Amygdala (tissue), 56 donors: ENCODE results near the gene TNS2.

ENCODE experiments used
- DNase-seq, 56 donors: peaks; one replicate each; lab custom pipeline; 2025; lab: John Stamatoyannopoulos, UW

The TNS2 gene

DNA sequence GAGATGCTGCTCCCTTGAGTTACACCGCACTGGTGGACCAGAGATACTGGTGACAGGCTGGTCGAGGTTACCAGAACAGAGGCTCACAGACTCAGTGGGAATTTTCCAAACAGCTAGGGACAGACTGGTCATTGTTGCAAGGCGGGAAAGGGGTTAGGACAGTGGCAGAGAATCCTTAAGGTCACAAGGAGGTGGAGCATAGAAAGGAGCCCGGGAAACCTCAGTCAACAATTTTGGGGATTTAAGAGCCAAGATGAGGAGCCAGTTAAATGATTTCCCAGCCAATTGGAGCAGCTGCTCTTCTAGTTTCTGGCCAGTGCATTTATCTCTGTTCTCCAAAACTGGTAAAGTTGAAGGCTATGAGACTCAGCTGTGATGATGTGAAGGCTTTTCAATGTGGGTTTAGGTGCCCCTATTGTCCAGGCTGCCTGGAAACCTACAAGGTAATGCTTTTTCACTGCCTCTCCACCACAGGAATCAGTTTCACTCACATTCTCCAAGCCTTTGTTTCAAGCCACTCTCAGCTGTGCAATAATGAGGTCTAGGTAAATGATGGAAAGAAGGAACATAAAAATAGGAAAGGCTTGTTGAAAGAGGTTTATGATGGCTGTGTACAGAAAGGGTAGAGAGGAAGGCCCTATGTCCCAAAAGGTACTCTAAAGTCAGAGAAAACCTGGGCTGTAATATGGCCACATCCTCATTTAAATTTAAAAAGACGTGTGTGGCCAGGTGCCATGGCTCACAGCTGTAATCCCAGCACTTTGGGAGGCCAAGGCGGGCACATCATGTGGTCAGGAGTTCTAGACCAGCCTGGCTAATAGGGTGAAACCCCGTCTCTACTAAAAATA, 7.0 kb upstream of the TNS2 start:
- no peak for DNase-seq

DNA sequence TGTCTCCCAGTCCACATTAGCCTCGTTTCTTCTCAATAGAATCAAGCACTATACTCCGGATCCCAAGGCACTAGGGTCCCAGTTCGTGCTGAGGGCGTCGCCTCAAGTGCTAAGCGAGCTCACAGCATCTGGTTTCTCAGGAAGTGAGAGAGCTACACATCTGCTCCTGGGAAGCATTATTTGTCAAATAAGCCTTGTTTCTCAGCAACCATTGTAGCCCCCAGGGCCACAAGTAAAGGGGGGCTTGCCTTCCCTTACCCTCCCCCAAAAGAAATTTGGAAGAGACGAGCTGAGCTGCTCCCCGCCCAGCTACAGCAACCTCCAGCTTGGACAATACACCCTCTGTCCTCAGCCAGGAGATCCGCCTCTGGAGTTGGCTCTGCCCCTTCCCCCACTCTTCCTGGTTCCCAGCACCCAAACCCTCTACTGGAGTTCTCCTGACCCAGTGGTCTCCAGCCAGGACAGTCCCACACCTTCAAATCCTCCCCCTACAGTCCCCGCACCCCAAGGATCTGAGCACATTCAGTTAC, 5.7 kb upstream of the TNS2 start:
- DNase-seq = peak in 34 of 56 donors; percentile 31 to 78 (median 59)

- DNase-seq = no peak
These were observed 4.8 kb upstream of the TNS2 start for GRCh38 chr12:53044896-53045695.

DNA sequence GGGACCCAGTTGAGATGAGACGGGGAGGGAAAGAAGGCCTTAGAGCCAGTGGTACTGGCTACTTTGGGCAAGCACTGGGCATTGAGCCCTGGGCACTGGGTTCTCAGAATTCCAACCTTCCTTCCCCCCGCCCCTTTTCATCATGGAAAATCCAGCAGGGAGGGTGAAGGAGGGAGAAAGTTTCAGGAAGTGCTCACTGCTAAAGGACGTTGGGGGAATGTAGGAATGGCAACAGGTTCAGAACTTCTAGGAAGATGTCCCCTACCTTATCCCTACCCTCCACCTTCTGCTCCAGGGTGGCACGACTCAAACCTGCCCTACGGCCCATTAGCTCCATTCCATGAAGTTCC, 4.2 kb upstream of the TNS2 start:
- DNase-seq = no peak

DNA sequence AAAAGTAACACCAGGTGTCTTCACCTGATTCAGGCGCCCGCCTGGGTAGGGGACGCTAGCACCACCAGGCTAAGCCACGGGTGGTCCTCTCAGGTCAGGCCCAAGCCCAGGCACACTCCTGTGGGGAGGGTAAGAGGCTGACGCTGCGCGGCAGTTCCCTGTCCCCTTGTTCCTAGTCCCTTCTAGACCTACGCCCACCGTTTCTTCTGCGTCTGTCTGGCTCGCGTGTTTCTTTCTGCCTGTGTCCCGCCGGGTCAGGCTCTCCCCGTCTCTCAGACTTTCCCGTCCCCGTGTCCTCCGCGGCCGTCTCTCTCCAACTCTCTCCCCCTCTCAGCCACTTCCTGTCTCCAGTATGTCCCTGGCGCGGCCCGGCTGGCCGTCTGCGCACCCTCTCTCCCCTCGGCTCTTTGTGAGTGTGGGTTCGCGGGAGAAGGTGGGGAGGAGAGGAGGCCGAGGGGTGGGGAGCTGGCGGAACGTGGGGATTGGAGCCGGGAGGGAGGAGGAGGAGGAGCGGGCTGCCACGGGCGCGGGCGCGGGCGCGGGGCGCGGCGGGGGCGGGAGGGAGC, 3.1 kb upstream of the TNS2 start:
- DNase-seq = peak in 55 of 56 donors; percentile 34 to 90 (median 81)

DNA sequence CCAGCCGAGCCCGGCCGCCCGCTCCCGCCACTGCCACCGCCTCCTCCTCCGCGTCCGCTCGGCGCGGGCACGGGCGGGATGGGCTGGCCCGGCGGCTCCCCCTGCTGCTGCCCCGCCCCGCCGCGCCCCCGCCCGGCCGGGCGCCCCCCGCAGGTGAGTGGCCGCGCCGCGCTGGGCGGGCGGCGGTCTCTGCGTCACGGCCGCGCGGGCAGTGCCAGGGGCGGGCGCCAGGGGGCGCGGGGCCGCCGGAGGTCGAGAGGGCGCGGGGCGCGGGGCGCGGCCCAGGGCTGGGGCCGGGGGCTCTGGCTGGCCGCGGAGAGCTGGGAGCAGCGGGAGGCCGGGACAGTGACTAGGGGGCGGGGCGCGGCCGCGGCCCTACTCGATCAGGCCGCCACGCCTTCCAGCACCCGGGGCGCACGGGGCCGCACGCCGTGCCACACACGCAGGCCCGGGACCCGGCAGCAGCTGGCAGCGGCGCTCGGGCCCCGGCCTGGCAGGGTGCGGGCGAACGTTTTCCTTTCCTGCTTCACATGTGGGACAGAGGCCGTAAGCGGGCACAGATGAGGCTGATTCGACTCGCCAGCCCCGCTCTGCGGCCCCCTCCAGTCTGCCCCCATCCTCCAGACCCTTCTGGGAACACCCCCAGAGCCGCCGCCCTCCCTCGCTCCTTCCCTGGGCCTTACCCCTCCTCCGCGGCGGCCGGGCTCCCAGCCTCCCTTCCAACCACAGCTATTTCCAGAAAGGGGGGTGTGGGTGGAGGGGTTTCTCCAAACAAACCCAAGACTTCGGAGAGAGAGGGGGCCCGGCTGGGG, 2.4 kb upstream of the TNS2 start:
- DNase-seq = peak in 40 of 56 donors; percentile 26 to 89 (median 74)

DNA sequence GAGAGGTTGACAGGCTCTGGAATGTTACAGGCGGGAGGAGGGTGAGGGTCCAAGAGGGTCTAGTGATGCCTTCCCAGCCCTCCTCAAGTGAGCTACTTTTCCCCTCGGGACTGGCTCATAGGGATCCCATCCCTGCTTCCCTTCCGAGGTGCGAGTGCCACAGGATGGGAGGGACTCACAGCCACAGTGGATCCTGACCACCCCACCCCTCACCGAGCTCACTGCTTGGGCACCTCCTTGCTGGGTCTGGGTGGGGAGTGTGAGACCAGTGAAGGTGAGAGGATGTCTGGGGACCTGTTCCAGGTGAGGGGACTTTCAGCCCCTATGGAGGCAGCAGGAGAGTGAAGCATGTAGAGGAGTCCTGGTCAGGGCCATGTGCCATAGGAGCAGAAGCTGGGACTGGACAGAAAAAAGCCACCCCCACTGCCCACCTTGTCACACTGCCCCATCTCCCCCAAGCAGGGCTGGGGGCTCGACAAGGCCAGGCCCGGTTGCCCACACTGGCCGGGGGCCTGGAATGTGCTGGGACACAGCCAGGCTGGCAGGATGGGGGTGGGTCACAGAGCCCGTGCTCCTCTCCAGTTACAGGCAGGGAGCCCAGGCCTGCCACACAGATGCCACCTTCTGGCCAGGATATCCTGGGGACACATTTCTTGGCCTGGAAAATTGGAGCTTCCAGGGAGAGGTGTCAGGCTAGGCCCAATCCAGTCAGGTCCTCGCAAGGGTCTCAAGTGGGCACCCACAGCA, 1.7 kb upstream of the TNS2 start:
- DNase-seq = peak in 46 of 56 donors; percentile 17 to 80 (median 56)

DNA sequence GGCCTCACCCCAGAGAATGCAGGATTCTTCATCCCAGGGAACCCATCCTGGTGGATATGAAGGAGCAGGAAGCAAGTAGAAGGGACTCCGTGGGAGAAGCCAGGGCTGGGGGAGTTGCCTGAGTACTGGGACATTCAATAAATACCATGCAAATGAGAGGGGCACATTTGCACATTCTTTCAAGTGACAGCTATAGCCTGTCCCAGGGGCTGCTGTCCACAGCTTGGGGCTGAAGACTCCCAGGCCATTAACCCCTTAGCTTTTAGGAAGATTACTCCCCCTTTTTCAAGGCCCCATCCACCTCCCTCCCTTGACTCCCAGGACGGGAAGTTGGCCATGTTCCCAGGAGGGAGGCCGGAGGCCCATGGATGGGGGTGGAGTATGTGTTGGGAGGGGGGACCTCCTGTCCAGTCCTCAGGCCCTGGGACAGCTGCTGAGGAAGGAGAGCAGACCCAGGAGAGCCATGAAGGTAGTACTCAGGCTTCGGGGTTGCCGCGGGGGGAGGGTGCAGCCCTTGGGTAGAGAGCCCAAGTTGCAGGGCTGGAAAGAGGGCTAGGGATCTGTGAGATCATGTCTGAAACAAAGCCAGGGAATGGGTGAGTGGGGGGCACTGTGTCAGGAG, 974 bp upstream of the TNS2 start:
- peak in 5 of 56 donors; percentile 19 to 58 (median 49) for DNase-seq

DNA sequence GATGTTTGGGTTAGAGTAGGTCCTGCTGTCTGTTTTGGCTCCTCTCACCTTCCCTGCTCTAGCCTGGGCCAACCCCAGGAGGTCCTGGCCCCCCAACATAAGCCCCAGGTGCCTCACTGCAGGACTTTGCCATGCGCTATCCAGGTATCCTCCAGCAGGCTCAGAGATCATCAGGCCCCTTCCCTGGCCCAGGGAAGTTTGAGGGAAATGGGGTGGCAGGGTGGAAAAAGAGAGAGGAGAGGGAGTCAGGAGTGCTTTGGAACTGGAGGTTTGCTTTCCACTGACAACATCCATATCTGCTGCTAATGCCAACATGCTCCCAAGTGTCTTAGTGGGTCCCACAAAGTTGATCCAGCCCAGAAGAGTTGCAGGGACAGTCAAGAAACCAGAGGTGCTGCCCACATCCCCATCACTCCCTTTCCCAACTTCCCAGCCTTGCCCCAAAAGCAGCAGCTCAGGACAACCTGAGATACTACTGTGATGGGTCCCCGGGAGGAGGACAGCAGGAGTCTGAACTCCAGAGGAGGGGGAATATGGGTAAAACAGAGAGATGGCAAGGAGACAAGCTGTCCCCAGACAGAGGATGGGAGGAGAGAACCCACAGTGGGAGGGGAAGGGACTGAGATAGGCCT, 677 bp downstream of the TNS2 start:
- DNase-seq = peak in 1 of 56 donors; percentile 78

DNA sequence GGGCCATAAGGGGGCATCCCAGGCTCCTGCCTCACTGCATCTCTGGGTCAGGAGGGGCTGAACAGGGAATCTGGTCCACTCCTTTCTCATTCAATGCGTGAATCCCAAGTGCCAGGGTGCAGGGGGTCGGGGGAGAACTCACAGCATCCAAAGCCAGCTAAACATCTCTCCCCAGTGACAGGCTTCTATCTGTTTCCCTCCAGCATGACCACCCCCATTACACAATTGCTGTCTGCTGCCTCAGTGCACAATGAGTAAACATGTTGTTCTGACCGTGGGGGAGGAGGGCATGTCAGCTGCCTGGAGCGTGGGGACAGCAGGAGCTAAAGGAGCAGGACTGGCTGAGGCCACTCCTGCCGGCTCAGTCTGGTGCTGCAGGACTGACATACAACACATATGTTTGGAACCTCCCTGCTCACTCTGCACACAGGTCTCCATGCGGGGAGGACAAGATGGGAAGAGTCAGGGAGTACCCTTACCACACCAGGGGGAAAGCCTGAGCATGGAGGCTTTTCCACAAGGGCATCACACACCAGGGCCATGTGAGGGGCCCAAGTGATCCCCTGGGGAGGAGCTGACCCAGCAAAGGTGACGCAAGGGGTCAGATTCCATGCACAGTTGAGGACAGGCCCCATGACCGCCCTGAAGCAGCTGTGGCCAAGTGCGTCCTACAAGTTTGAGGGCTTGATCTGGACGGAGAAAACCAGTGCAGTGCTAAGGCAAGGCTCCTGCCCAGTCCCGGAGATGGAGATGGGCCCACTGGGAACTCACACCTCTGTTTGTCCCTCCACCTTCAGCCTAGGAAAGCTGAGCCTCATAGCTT, 1.4 kb downstream of the TNS2 start:
- DNase-seq = peak in 54 of 56 donors; percentile 40 to 94 (median 82)

DNA sequence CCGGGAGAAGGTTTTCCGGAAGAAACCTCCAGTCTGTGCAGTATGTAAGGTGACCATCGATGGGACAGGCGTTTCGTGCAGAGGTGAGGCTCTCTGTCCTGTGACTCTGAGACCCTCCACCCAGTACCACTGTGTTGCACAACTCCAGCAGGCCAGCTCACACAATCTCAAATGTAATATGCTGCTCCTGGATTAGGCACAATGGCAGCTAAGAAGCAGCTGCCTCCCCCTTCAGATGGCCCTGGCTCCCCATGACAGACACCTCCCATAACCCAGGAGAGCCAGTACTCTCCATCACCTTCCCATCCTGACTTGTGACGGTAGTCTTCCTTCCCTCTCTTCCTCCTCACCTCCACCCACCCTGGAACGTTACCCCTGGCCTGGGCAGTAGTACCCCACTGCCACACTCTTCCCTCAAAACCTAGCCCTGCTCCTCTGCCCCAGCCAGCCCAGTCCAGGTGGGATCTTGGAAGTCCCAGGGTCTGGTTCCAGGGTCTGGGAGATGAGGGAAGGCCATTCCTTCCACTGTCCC, 2.1 kb downstream of the TNS2 start:
- no peak for DNase-seq

DNA sequence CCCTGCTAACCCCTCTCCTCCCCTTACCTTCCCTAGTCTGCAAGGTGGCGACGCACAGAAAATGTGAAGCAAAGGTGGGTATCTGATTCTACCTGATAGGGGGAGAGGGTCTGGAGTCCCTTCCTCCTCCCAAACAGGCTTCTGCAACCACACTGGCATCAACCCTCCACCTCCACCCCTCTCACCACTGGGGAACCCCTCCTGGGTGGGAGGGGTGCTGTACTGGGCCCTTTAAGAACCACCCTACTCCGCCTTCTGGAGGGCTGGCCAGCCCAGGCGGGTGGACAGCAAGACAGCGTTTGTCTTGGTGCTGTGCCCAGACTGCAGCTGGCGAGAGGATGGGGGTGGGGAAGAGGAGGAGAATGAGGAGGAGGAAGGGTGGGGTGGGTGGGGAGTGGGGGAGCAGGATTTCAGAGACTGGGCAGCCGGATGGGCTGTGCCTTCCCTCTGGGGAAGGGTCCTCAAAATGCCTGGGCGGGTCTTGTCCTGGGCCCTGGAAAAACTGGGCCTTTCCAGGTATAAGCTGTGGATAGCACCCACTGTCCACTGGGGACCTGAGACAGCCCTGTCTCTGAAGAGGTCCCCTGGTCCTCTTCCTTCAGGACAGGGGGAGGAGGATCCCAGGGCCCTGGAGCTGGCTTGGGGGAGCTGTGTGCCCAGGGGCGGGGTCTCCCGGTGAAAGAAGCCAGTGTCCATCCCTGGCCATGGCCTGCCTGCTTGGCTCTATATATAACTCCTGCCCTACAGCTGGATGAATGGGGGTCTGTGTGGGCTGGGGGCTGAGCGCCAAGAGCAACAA, 2.8 kb downstream of the TNS2 start:
- peak in 55 of 56 donors; percentile 36 to 95 (median 85) for DNase-seq

DNA sequence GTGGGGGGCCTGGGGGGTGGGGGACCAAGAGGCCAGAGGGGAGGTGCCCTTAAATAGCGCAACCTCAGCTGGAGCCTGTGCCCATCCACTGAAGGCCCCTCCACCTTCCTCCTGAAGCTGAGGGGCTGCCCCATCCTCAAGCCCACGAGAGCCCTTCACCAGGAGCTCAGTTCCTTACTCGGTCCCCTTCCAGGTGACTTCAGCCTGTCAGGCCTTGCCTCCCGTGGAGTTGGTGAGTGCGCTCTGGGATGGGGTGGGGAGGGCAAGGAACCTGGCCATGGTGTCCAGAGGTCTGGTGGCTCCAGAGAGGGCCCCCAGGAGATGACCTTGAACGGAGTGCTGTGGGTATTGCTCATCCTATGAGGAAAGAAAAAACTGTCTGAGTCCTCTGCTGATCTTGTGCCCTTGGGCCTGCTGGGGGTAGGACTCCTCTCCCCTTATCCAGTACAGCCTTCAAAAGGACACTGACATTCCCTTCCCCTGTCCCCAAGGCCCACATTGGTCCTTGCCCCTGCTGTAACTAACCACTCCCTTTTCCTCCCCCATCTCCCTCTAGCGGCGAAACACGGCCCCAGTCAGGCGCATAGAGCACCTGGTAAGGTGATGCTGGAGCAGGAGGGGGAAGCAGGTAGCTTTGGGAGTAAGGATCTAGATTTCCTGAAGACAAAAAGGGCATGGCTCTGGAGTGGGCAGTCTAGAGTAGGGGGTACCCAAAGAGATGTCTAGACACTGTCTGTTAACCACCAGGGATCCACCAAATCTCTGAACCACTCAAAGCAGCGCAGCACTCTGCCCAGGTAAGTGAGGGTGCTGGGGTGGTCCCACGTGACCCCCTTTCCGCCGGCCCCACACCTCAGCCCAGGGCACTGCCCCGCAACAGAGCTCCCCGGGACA, 3.6 kb downstream of the TNS2 start:
- peak in 40 of 56 donors; percentile 4 to 71 (median 48) for DNase-seq

DNA sequence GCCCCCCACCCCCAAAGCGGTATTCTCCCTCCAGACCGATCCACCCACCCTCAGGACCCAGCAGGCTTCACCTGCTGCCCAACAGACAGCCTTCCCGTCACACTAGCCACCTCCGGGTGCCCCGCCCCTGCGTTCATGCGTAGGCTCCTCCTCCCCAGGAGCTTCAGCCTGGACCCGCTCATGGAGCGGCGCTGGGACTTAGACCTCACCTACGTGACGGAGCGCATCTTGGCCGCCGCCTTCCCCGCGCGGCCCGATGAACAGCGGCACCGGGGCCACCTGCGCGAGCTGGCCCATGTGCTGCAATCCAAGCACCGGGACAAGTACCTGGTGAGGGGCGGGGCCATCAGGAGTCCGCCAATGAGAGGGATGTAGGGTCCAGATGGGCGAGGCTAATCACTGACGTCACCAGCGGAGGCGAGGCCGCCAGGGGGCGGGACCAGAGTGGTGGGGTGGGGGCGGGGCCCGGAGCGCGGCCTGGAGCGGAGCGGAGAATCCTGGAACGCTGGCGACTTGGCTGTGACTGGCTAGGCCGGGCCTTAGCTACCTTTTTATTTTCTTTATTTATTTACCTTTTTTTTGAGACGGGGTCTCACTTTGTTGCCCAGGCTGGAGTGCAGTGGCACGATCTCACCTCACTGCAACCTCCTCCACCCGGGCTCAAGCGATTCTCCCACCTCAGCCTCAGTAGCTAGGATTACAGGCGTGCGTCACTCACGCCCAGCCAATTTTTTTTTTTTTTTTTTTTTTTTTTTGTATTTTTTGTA, 4.4 kb downstream of the TNS2 start:
- peak in 55 of 56 donors; percentile 67 to 98 (median 94) for DNase-seq
